ENCODE results near the gene PJA1. TPM values are rescaled to one million over a fixed set of nuclear protein-coding genes. Genes with fewer than 3 reads are reported as not detected.

PJA1 gene
- total RNA-seq, 4 donors from 2014 or later: 2.5 to 9.6 (median 7.6) TPM

- in situ Hi-C loops (cut with MboI; ENCODE audit: low sequenced_read_pairs in 4 of 4): no loop called here
- intact Hi-C loops (cut with DNase I; ENCODE audit: low total_unique reads): no loop called here
- Histone ChIP-seq H3K9me3 (no peaks in the 10 kb centered on the region), H3K4me1 (no peaks in the 10 kb centered on the region), H3K27me3 (no peaks in the 10 kb centered on the region), H3K36me3 (no peaks in the 10 kb centered on the region), H3K27ac (no peak overlapping the region), H3K4me3 (no peak overlapping the region)
- DNase-seq (no peak), ATAC-seq (no peak)
- TF ChIP-seq POLR2A (IDR thresholded peaks at IDR 0.05): no peak
- no peak for TF ChIP-seq CTCF (IDR thresholded peaks at IDR 0.05 in 4 of 5, conservative IDR thresholded peaks at IDR 0.05 in 1 of 5)
These were observed 29.9 kb upstream of the PJA1 start for GRCh38 chrX:69195192-69195591.

- Histone ChIP-seq H3K9me3 (no peaks in the 10 kb centered on the region), H3K4me1 (no peaks in the 10 kb centered on the region), H3K36me3 (no peaks in the 10 kb centered on the region), H3K27ac (no peak overlapping the region), H3K27me3 (no peaks in the 10 kb centered on the region), H3K4me3 (no peak overlapping the region)
- ATAC-seq: no peak
- DNase-seq: no peak
- intact Hi-C loops (cut with DNase I; ENCODE audit: low total_unique reads): no loop called here
- TF ChIP-seq POLR2A (IDR thresholded peaks at IDR 0.05): no peak
- no peak for TF ChIP-seq CTCF (IDR thresholded peaks at IDR 0.05 in 4 of 5, conservative IDR thresholded peaks at IDR 0.05 in 1 of 5)
- in situ Hi-C loops (cut with MboI; ENCODE audit: low sequenced_read_pairs in 4 of 4): no loop called here
These were observed 27.4 kb upstream of the PJA1 start for GRCh38 chrX:69192603-69193002.

GRCh38 chrX:69189576-69190371, 24.5 kb upstream of the PJA1 start:
- Histone ChIP-seq H3K36me3 (no peaks in the 10 kb centered on the region), H3K27me3 (no peaks in the 10 kb centered on the region), H3K9me3 (no peaks in the 10 kb centered on the region), H3K27ac (no peak overlapping the region), H3K4me1 (no peaks in the 10 kb centered on the region), H3K4me3 (no peak overlapping the region)
- no peak for DNase-seq
- TF ChIP-seq CTCF (IDR thresholded peaks at IDR 0.05 in 4 of 5, conservative IDR thresholded peaks at IDR 0.05 in 1 of 5): no peak
- TF ChIP-seq POLR2A (IDR thresholded peaks at IDR 0.05): no peak
- intact Hi-C loops (cut with DNase I; ENCODE audit: low total_unique reads): no loop called here
- ATAC-seq: no peak
- in situ Hi-C loops (cut with MboI; ENCODE audit: low sequenced_read_pairs in 4 of 4): no loop called here

GRCh38 chrX:69186651-69187050, 21.4 kb upstream of the PJA1 start:
- H3K27ac ChIP-seq: no peak overlapping the region
- no peak for DNase-seq
- no peak for ATAC-seq
- no peaks in the 10 kb centered on the region for H3K4me1 ChIP-seq
- H3K36me3 ChIP-seq: no peaks in the 10 kb centered on the region
- H3K27me3 ChIP-seq: no peaks in the 10 kb centered on the region
- no peak for TF ChIP-seq POLR2A (IDR thresholded peaks at IDR 0.05)
- no peak for TF ChIP-seq CTCF (IDR thresholded peaks at IDR 0.05 in 4 of 5, conservative IDR thresholded peaks at IDR 0.05 in 1 of 5)
- intact Hi-C loops (cut with DNase I; ENCODE audit: low total_unique reads): no loop called here
- in situ Hi-C loops (cut with MboI; ENCODE audit: low sequenced_read_pairs in 4 of 4): no loop called here
- H3K4me3 ChIP-seq: no peak overlapping the region
- H3K9me3 ChIP-seq: no peaks in the 10 kb centered on the region

GRCh38 chrX:69185886-69186285, 20.6 kb upstream of the PJA1 start:
- Histone ChIP-seq H3K4me3 (no peak overlapping the region), H3K36me3 (no peaks in the 10 kb centered on the region), H3K27me3 (no peaks in the 10 kb centered on the region), H3K9me3 (no peaks in the 10 kb centered on the region), H3K27ac (no peak overlapping the region), H3K4me1 (no peaks in the 10 kb centered on the region)
- in situ Hi-C loops (cut with MboI; ENCODE audit: low sequenced_read_pairs in 4 of 4) (no loop called here), intact Hi-C loops (cut with DNase I; ENCODE audit: low total_unique reads) (no loop called here)
- ATAC-seq: no peak
- DNase-seq: no peak
- no peak for TF ChIP-seq POLR2A (IDR thresholded peaks at IDR 0.05)

Measured in gastrocnemius medialis (tissue), 4 donors.